Pancreas (tissue), 10 donors: ENCODE data around the gene ARID4B. TPM values are rescaled to one million over a fixed set of nuclear protein-coding genes. Genes with fewer than 3 reads are reported as not detected.

Source experiments
- ATAC-seq, 4 donors: fragments of 200-7000 bp; cut with Tn5 transposase; one replicate each; pipeline versions ENCODE4 v1.8.0 to v1.9.1; 2020; ENCODE audit warnings: mild to moderate bottlenecking in 4 of 4, moderate library complexity in 4 of 4
- DNase-seq, 6 donors: peaks; one replicate each; pipeline ENCODE4 v3.0.0-alpha.2; 2020
- FAIRE-seq: peaks from 2 replicates; lab custom pipeline; 2012; peaks lifted over from hg19 to GRCh38; lab: Jason Lieb, UNC
- H3K27ac ChIP-seq, 4 donors: fragments of 200-600 bp; sonication (generic); 1 replicate in 3 of 4; 2 replicates in 1 of 4; pipeline versions ENCODE4 v1.5.0 to v1.8.0; 2020
- H3K27me3 ChIP-seq, 4 donors: fragments of 200-600 bp; one replicate each; pipeline ENCODE4 v1.8.0; 2021
- H3K36me3 ChIP-seq, 3 donors: fragments of 200-600 bp; sonication (generic) in 1 of 3; one replicate each; pipeline versions ENCODE4 v1.5.0 to v1.8.0; 2020 to 2021
- H3K4me1 ChIP-seq, 3 donors: fragments of 200-600 bp; one replicate each; pipeline ENCODE4 v1.8.0; 2021
- H3K4me3 ChIP-seq, 4 donors: fragments of 200-600 bp; sonication (generic) in 2 of 4; one replicate each; pipeline versions ENCODE4 v1.5.0 to v1.8.0; 2020 to 2021
- H3K9me3 ChIP-seq, 4 donors: fragments of 200-600 bp; one replicate each; pipeline ENCODE4 v1.8.0; 2021
- WGBS, 2 donors: extraction: QIAGEN DNeasy Blood & Tissue Kit; methylation state at CpG; one replicate each; pipeline ENCODE4 v1.1.7; 2013; 5-methylcytosine and 5-hydroxymethylcytosine counted together
- intact Hi-C, 3 donors: fragments of 100-400 bp; cut with DNase I; formaldehyde crosslinking; loops; one replicate each; pipeline versions ENCODE4 v1.11.1 to v1.14.2; 2022
- polyA plus RNA-seq, 2 donors: library from polyadenylated mRNA; stranded (reverse); fragments of 200-250 nt; gene quantifications; one replicate each; pipeline ENCODE4 v1.2.3, GENCODE V29; 2013
- total RNA-seq, 6 donors: library from RNA; stranded (reverse); fragmentation: NEBNext Ultra II Directional in 4 of 6; extraction: Animal tissue kit (Norgen Biotek cat#: 25700) in 4 of 6; gene quantifications; one replicate each; pipeline versions ENCODE4 v1.2.1 to v1.2.4, GENCODE V29; 2021 to 2023
- TF ChIP-seq, protein P1 (sequence below), 4 donors: fragments of 200-600 bp; sonication (generic) in 3 of 4; IDR thresholded peaks; one replicate each; pipeline versions ENCODE4 v1.5.0 to v1.8.0; 2021; ENCODE audit warnings: antibody characterized with exemption in 4 of 4
- donor health status: healthy with polysubstance abuse.
- donor health status: DM: no; HTN: no; CAD: no; lungs with moderate emphysema.
- donor health status: DM: no; HTN: no; CAD: no.
- donor health status: control.
- donor health status: control.
- donor health status: Bipolar disorder and iron deficiency.
- donor health status: DM: yes; HTN: yes; CAD: no.
- donor health status: DM: no; HTN: no; CAD: no.
- donor health status: DM: no; HTN: no; CAD: no.
- donor health status: DM: yes; HTN: yes; CAD: no.

The ARID4B gene
- total and polyA plus RNA-seq, 8 donors, result 12.5 to 26.6 (median 16.7) TPM

DNA sequence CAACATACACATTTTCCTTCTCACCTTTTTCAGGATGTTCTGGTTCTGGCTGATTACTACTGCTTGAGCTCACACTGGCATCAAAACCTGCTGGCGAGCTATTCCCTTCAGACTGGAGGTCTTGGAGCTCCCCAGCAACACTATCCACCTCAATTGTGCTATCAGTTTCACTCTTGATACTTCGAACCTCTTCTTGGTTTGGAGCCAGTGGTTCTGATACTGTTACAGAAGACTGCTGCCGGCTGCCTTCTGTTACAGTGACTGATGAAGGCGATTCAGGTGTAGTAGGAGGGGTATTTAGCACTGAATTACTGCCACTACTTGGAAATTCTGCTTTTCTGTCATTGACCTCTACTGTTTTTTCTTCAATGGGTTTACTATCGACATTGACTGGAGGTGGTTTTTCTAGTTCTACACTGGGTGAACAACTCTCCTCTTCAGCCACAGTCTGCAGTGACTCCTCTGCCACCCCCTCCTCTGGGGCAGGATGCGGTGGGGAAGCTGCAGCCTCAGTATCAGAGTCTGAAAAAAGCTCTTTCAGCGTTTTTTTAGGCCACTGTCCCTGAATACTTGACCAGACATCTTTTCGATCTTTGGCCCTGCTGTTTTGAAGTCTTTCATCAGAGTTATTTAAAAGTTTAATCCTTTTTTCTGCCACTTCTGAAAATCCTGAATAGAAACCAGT is 146.3 kb downstream of the ARID4B start:
- 73 to 81% methylated on average over 8 of the region's 8 CpGs for WGBS, 2 donors
- H3K36me3 ChIP-seq, result peaks cover 0 to 30% (median 0%) of the 10 kb centered on the region in 3 donors

DNA sequence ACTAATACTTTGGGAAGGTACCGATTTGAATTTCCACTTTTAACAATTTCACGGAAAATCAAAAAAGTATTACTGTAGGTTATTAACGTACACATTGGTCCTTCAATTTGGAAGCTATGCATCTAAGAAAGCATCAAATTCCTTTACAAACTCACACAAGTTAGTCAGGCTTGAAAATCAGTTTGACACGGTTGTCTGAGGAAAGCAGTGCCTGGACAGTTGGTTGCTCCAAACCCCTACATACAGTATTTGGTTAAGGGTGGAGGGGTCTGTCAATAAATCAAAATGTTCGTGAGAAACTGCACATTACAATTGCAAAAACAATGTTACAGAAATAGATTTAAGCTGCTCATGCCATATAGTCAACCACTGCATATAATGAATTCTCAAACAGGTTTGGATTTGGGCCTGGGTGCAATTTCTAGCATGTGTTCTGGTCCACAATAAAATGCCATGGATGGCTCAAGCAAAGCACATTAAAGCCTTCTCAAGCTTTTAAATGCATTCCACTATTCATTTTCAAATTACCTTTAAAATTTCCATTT is 147.0 kb downstream of the ARID4B start:
- H3K9me3 ChIP-seq, result no peaks in the 10 kb centered on the region
- no peak for ATAC-seq
- H3K4me3 ChIP-seq, result no peak overlapping the region
- H3K27ac ChIP-seq, result no peak overlapping the region
- intact Hi-C loops, result no loop called here
- no peaks in the 10 kb centered on the region for H3K27me3 ChIP-seq
- FAIRE-seq, result no peak
- 91% methylated on average over 5 of the region's 5 CpGs for WGBS, 2 donors
- DNase-seq, result no peak
- TF ChIP-seq, protein P1, sequence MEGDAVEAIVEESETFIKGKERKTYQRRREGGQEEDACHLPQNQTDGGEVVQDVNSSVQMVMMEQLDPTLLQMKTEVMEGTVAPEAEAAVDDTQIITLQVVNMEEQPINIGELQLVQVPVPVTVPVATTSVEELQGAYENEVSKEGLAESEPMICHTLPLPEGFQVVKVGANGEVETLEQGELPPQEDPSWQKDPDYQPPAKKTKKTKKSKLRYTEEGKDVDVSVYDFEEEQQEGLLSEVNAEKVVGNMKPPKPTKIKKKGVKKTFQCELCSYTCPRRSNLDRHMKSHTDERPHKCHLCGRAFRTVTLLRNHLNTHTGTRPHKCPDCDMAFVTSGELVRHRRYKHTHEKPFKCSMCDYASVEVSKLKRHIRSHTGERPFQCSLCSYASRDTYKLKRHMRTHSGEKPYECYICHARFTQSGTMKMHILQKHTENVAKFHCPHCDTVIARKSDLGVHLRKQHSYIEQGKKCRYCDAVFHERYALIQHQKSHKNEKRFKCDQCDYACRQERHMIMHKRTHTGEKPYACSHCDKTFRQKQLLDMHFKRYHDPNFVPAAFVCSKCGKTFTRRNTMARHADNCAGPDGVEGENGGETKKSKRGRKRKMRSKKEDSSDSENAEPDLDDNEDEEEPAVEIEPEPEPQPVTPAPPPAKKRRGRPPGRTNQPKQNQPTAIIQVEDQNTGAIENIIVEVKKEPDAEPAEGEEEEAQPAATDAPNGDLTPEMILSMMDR (IDR thresholded peaks at IDR 0.05), result no peak
- H3K4me1 ChIP-seq, result no peaks in the 10 kb centered on the region
- H3K36me3 ChIP-seq, result peaks cover 0 to 33% (median 0%) of the 10 kb centered on the region in 3 donors

More for the DNA sequence above, 146.3 kb downstream of the ARID4B start:
- H3K27me3 ChIP-seq, result no peaks in the 10 kb centered on the region
- TF ChIP-seq, protein P1 (IDR thresholded peaks at IDR 0.05), result no peak
- H3K9me3 ChIP-seq, result no peaks in the 10 kb centered on the region
- intact Hi-C loops, result no loop called here
- FAIRE-seq (no peak), ATAC-seq (no peak), DNase-seq (no peak)
- H3K4me1 ChIP-seq, result no peaks in the 10 kb centered on the region
- no peak overlapping the region for H3K27ac ChIP-seq
- no peak overlapping the region for H3K4me3 ChIP-seq

DNA sequence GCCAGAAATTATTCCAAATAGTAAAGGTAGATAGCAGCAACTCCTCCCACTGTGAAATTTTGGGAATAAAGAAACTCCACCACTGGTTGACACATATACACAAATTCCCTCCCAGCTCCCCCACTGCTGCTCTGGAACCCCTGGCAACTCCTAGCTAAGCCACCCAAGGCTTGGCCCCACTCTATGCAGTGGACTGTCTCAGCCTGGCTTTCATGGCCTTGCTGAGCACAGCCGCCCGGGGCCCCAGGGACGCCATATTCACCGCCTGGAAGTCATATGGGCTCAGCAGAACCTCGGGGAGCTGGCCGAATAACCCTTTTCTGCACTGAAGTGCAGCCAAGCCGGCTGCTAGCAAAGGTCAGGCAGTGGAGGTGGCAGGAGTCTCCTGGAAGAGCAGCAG is 151.5 kb downstream of the ARID4B start:
- Histone ChIP-seq H3K27ac (no peak overlapping the region), H3K9me3 (no peaks in the 10 kb centered on the region), H3K27me3 (no peaks in the 10 kb centered on the region), H3K4me3 (no peak overlapping the region), H3K4me1 (no peaks in the 10 kb centered on the region), H3K36me3 (peaks cover 0 to 38% (median 10%) of the 10 kb centered on the region in 3 donors)
- TF ChIP-seq, protein P1 (IDR thresholded peaks at IDR 0.05), result no peak
- DNase-seq (no peak), ATAC-seq (no peak), FAIRE-seq (no peak)
- WGBS, 2 donors, result 90 to 93% methylated on average over 7 of the region's 7 CpGs
- intact Hi-C loops, result no loop called here

DNA sequence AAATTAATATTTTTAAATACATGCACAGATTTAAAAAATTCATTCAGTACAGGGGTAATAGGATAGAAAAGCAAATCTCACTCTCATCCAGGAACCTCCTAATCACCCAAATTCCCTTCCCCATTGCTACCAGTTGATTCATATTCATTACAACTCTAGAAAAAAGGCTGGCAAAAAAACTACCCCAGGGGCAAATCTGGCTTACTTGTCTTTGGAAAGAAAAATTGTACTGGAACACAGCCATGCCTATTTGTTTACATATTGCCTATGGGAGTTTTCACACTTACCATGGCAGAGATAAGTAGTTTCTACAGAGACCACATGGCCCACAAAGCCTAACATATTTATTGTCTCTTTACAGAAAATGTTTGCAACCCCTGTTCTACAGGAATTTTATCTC is 158.0 kb downstream of the ARID4B start:
- FAIRE-seq (no peak), ATAC-seq (no peak), DNase-seq (no peak)
- peaks cover 0 to 17% (median 14%) of the 10 kb centered on the region in 3 donors for H3K36me3 ChIP-seq
- H3K27ac ChIP-seq, result no peak overlapping the region
- H3K4me3 ChIP-seq, result no peak overlapping the region
- H3K27me3 ChIP-seq, result no peaks in the 10 kb centered on the region
- TF ChIP-seq, protein P1 (IDR thresholded peaks at IDR 0.05), result no peak
- no peaks in the 10 kb centered on the region for H3K9me3 ChIP-seq
- no peaks in the 10 kb centered on the region for H3K4me1 ChIP-seq
- intact Hi-C loops, result no loop called here

DNA sequence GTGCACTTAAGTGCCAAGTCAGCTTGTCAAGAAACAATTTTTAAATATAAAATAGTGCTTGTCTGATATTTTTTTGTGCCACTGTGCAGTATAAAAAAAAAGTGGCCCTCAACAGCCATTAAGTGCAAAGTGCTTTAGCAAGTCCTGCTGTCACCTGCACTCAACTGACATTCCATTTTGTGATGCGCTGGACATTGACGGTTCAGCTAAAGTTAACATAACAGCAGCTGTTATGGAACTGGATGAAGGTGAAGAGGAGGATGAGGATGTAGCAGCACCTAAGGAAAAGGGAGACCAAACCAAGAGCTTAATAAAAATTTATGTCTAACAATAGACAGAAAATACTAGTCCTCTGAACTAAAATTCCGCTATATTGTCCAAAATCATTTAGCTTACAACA is 159.6 kb downstream of the ARID4B start:
- Histone ChIP-seq H3K27me3 (no peaks in the 10 kb centered on the region), H3K9me3 (no peaks in the 10 kb centered on the region), H3K27ac (no peak overlapping the region), H3K36me3 (peaks cover 0 to 14% (median 7%) of the 10 kb centered on the region in 3 donors), H3K4me1 (no peaks in the 10 kb centered on the region), H3K4me3 (no peak overlapping the region)
- FAIRE-seq, result no peak
- WGBS, 2 donors, result 94 to 96% methylated on average over 3 of the region's 3 CpGs
- no peak for DNase-seq
- ATAC-seq, result no peak
- intact Hi-C loops, result no loop called here
- TF ChIP-seq, protein P1 (IDR thresholded peaks at IDR 0.05), result no peak
